Omental fat pad (tissue), 4 donors: Measurements from ENCODE around the gene OR5V1. TPM values are rescaled to one million over a fixed set of nuclear protein-coding genes. Genes with fewer than 3 reads are reported as not detected.

Source experiments
- ATAC-seq: fragments of 150-250 bp; one replicate; pipeline ENCODE4 v1.9.1; 2016; ENCODE audit warnings: mild to moderate bottlenecking, moderate library complexity; ENCODE audit not compliant: low FRiP score
- DNase-seq: peaks from one replicate; pipeline ENCODE4 v3.0.0-alpha.2; 2019; ENCODE audit warnings: low spot score
- CTCF ChIP-seq, 3 donors: fragments of 450-650 bp; IDR thresholded peaks; one replicate each; pipeline ENCODE4 v1.5.1; 2016 to 2017; ENCODE audit warnings: antibody characterized with exemption in 3 of 3, mild to moderate bottlenecking in 3 of 3, moderate library complexity in 2 of 3
- total RNA-seq, 4 donors: library from RNA; depleted of rRNA; stranded (reverse); fragments of >200 nt; gene quantifications; one replicate each; pipeline ENCODE4 v1.1.0, GENCODE V29; 2016

Gene OR5V1
- total RNA-seq, 4 donors from 2014 or later, result not detected

DNA sequence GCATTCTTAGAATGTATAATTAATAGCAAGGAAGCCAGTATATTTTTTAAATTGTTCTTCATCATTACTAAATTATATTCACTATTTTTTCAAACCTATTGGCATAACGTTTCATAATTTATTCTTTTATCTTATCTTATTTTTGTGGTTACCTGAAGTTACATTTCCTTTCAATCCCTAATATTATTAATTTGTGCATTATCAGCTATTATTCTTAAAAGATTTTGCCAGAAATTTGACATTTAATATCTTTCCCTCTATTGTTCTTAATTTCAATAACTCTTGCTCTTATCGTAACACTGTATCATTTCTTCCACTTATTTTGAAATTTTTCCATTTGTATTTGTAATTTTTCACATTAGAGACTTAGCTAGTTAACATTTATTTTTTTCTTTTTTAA, 48.7 kb downstream of the OR5V1 start:
- TF ChIP-seq CTCF (IDR thresholded peaks at IDR 0.05), result no peak
- DNase-seq (no peak), ATAC-seq (no peak)

Other genes starting within 250 kb of the OR5V1 start
- gene OR2J2, start 198.0 kb downstream of the OR5V1 start, total RNA-seq, result not detected
- gene OR14J1, start 67.2 kb downstream of the OR5V1 start, total RNA-seq, result not detected
- gene OR12D3, start 6.4 kb upstream of the OR5V1 start, total RNA-seq, result not detected
- gene OR12D2, start 26.8 kb upstream of the OR5V1 start, total RNA-seq, result not detected
- gene OR12D1, start 46.1 kb upstream of the OR5V1 start, total RNA-seq, result not detected
- not detected for gene OR10C1, start 70.4 kb upstream of the OR5V1 start, total RNA-seq
- gene OR11A1, start 88.2 kb upstream of the OR5V1 start, total RNA-seq, result not detected
- not detected for gene OR2H1, start 88.3 kb upstream of the OR5V1 start, total RNA-seq
- not detected for gene MAS1L, start 119.1 kb upstream of the OR5V1 start, total RNA-seq
- 1 to 10 TPM in 2 of 4 donors, not detected in 2; 1.1 to 4.9 TPM for gene UBD, start 190.9 kb upstream of the OR5V1 start, total RNA-seq
- gene OR2H2, start 216.3 kb upstream of the OR5V1 start, total RNA-seq, result not detected